Myocyte (in vitro differentiated cells): Measurements from ENCODE around the gene ZFP64. TPM values are rescaled to one million over a fixed set of nuclear protein-coding genes. Genes with fewer than 3 reads are reported as not detected.
A peak's percentile ranks its signal among the peaks of the same experiment; 100 is the strongest.
"Not testable (repeated sequence)": the region's sequence is repeated elsewhere in the genome, so short reads cannot be mapped to it uniquely, and the experiment has no call there.

Experiments used
- DNase-seq: peaks from one replicate; pipeline ENCODE4 v3.0.0-alpha.2; 2012; ENCODE audit warnings: low read depth
- total RNA-seq: library from RNA; depleted of rRNA; stranded (reverse); fragments of >200 nt; gene quantifications from 2 replicates; pipeline ENCODE4 v1.2.3, GENCODE V29; 2014

ZFP64 gene
- total RNA-seq, 1 donor from 2014 or later: 9.1 TPM

GRCh38 chr20:52160049-52160570 lies 31.5 kb downstream of the ZFP64 start:
- DNase-seq: no peak

- no peak for DNase-seq
Measured at GRCh38 chr20:52154575-52154974, 37.0 kb downstream of the ZFP64 start.

- DNase-seq: no peak
Measured at GRCh38 chr20:52153896-52154295, 37.7 kb downstream of the ZFP64 start.

GRCh38 chr20:52152921-52153320 lies 38.7 kb downstream of the ZFP64 start:
- no peak for DNase-seq

DNA sequence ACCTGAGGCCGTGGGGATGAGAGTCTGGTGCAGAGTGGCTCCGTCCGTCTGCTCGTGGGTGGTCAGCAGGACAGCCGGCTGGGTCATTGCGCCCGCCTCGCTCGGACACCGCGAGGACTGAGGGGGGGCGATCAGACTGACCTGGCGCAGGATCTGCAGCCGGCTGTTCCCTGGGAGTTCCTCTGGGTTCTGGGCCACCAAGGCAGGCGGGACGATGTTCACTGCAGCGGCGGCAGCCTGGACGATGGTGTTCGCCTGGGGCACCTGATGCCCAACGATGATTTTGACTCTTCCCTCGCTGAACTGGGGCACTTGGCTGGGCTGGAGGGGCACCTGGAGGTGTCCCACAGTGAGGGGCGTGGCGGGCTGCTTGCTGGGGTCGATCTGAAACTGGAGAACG lies 39.2 kb downstream of the ZFP64 start:
- no peak for DNase-seq

DNA sequence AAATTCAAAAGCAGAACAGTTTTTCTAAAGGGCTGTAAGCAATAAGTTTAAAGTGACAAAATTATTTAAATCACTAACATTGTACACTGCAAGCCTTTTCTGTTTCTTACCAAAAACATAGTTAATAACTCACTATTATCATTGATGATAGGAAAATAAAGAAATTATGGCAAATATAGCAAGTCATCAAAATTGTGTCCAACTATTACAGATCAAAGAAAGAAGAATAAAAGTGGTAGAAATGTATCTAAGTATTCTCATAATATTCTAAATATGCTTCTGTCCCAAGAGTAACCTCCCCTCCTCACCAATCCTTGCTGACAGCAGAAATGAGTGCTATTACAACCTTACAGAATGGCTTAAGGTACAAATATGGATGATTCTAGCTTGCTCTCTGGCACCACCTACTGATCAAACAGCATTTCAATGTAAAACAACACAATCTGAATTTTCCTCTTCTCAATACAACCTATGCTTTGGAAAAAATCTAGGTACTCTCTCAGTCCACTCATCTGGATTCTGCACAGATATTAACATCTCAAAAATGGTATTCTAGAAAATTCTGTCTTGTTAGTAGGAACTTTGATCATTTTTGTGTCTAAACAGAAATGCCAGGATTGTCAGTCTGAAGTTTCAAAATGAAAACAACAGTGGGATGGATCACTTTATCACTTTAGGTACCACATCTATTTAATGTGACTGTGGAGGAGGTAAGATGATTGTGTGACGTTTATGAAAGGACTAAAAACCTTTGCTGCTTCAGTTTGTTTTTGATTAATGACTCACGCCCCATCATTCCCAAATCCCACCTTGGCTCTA lies 40.9 kb downstream of the ZFP64 start:
- DNase-seq: peak; percentile 51

DNA sequence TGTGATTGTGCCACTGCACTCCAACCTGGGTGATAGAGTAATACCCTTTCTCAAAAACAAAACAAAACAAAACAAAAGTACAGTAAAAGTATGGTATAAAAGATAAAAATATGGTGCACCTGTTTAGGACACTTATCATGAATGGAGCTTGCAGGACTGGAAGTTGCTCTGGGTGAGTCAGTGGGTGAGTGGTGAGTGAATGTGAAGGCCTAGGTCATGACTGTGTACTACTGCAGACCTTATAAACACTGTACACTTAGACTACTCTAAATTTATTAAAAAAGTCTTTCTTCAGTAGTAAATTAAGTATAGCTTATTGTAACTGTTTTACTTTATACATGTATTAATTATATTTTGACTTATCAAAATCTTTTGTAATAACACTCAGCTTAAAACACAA lies 46.0 kb downstream of the ZFP64 start:
- no peak for DNase-seq

DNA sequence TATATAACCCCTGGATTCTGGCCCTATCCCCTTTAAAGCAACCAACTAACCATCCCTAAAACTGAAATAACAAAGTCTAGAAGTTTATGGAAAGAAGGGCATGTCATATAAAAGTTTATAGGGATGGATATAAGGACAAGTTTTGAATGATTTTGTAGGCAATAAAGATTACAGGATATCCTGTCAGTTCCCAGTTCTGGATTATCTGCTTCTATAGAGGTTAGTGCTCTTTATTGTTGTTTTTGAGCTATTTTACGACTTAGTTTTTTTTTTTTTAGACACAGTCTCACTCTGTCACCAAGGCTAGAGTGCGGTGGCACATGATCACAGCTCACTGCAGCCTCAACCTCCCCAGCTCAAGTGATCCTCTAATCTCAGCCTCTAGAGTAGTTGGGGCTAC lies 48.3 kb downstream of the ZFP64 start:
- no peak for DNase-seq

DNA sequence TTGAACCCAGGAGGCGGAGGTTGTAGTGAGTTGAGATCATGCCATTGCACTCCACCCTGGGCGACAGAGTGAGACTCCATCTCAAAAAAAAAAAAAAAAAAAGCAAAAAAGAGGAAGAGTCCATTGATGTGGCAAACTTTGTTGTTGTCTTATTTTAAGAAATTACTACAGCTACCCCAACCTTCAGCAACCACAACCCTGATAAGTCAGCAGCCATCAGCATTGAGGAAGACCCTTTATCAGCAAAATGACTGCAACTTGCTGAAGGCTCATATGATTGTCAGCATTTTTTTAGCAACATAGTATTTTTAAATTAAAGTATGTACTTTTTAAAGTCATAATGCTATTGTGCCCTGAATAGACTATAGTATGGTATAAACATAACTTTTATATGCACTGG lies 48.8 kb downstream of the ZFP64 start:
- no peak for DNase-seq

DNA sequence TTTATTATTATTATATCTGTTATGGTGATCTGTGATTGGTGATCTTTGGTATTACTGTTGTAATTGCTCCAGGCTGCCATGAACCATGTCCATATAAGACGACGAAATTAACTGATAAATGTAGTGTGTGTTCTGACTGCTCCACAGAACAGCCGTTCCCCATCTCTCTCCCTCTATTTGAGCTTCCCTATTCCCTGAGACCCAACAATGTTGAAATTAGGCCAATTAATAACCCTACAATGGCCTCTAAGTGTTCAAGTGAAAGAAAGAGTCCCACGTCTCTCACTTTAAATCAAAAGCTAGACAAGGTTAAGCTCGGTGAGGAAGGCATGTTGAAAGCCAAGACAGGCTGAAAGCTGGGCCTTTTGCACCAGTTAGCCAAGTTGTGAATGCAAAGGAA lies 51.6 kb downstream of the ZFP64 start:
- no peak for DNase-seq

DNA sequence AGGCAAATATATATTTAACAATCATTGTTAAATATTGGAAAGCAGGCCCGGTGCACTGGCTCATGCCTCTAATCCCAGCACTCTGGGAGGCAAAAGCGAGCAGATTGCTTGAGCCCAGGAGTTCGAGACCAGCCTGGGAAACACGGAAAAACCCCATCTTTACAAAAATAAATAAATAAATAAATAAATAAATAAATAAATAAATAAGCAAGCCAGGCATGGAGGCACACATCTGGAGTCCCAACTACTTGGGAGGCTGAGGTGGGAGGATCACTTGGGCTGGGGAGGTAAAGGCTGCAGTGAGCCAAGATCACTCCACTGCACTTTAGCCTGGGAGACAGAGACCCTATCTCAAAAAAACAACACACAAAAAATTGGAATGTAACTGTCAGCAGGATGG lies 53.7 kb downstream of the ZFP64 start:
- no peak for DNase-seq

DNA sequence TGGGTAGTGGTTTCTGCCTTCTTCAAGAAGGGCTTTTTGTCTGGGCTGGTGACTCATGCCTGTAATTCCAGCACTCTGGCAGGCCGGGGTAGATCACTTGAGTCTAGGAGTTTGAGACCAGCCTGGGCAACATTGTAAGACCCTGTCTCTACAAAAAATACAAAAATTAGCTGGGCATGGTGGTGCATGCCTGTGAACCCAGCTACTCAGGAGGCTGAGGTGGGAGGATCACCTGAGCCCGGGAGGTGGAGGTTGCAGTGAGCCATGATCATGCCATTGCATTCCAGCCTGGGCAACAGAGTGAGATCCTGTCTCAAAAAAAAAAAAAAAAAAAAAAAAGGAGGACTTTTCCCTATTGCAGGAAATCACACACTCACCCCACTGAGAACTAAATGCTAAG lies 57.9 kb downstream of the ZFP64 start:
- DNase-seq: not testable (repeated sequence)

- no peak for DNase-seq
Measured at GRCh38 chr20:52132337-52132736, 59.2 kb downstream of the ZFP64 start.

DNA sequence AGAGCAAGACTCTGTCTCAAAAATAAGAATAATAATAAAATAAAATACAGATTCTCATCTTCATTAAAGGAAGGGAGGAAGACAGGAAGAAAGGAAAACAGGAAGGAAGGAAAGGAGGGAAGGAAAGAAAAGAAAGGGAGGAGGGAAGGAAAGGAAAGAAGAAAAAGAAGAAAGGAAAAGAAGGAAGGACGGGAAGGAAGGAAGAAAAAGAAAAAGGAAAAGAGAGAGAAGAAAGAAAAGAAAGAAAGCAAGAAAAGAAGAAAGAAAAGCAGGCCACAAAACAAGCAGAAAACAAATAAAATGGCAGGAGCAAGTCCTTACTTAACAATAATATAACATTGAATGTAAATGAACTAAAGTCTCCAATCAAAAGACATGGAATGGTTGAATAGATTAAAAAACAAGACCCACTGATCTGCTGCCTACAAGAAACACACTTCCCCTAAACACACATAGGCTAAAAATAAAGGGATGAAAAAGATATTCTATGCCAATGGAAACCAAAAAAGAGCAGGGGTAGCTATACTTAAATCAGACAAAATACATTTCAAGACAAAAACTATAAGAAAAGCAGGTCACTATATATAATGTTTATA lies 60.4 kb downstream of the ZFP64 start:
- DNase-seq: no peak

GRCh38 chr20:52130406-52130805 lies 61.2 kb downstream of the ZFP64 start:
- no peak for DNase-seq

DNA sequence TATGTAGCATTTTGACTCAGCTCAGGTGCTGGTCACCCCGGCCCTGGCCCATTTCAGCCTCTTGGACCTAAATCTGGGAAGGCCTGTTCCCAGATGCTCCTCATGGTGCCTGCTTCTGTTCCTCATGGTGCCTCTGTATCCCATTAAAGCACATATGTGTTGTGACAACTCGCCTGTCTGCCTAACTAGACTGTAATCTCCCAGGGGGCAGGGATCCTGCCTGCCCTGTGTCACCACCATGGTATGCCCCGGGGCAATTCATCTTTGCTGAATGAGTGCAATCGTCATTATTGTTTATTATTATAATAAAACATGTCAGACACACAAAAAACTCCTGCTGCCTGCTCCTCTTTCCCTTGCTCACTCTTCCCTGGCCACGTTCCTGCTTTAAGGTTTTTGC lies 62.0 kb downstream of the ZFP64 start:
- DNase-seq: no peak

DNA sequence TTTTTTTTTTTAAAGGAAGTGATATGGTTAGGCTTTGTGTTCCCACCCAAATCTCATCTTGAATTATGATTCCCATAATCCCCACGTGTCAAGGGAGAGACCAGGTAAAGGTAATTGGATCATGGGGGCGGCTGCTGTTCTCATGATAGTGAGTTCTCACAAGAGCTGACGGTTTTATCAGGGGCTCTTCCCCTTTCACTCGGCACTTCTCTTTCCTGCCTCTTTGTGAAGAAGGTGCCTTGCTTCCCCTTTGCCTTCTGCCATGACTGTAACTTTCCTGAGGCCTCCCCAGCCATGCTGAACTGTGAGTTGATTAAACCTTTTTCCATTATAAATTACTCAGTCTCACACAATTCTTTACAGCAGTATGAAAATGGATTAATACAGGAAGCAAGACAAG lies 64.3 kb downstream of the ZFP64 start:
- DNase-seq: no peak

GRCh38 chr20:52124821-52125220 lies 66.8 kb downstream of the ZFP64 start:
- DNase-seq: peak; percentile 86

DNA sequence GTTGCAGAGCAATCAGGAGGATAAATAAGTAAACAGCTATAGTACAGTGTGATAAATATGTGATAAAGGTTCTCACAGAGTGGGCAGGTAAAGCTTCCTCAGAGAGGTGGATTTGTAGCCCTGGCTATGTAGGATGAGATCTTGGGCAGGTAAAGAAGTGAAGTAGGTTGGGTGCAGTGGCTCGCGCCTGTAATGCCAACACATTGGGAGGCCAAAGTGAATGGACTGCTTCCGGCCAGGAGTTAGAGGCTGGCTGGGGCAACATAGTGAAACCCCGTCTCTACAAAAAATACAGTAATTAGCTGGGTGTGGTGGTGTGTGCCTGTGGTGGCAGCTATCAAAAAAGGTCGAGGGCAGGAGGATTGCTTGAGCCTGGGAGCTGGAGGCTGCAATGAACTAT lies 72.9 kb downstream of the ZFP64 start:
- no peak for DNase-seq

GRCh38 chr20:52118016-52118623 lies 73.5 kb downstream of the ZFP64 start:
- peak; percentile 11 for DNase-seq

GRCh38 chr20:52110456-52110855 lies 81.1 kb downstream of the ZFP64 start:
- DNase-seq: no peak
